Endothelial cell of umbilical vein (primary cell): ENCODE data around the gene HIP1. TPM values are rescaled to one million over a fixed set of nuclear protein-coding genes. Genes with fewer than 3 reads are reported as not detected.

Experiments used
- BruUV-seq: library from RNA; stranded (reverse); fragments of 400-500 nt; replicated peaks from 2 replicates; lab custom pipeline; 2021; lab: Mats Ljungman, UMichigan
- CTCF ChIA-PET: fragments of 300-600, 350-600 bp; sonication (Branson Sonifier 250); formaldehyde crosslinking; loops from one replicate; lab custom pipeline; 2021; ENCODE audit warnings: antibody characterized with exemption, inconsistent platforms; lab: Charles Lee
- POLR2A ChIA-PET: fragments of 300-600, 350-600 bp; sonication (Branson Sonifier 250); formaldehyde crosslinking; loops from one replicate; lab custom pipeline; 2021; ENCODE audit warnings: antibody characterized with exemption, inconsistent platforms; lab: Charles Lee
- DNase-seq: peaks from one replicate; pipeline ENCODE4 v3.0.0-alpha.2; 2011; ENCODE audit warnings: low read depth, low spot score
- FAIRE-seq: peaks from 2 replicates; lab custom pipeline; 2011; peaks lifted over from hg19 to GRCh38; lab: Jason Lieb, UNC
- H2AFZ ChIP-seq: 2 replicates; pipeline ENCODE4 v1.6.0; 2012; ENCODE audit warnings: low read depth, low read length, control low read depth, inconsistent platforms
- H3K27ac ChIP-seq: 2 replicates; pipeline ENCODE4 v1.5.1; 2011; ENCODE audit warnings: low read depth, mild to moderate bottlenecking, control low read depth, low read length, moderate library complexity; ENCODE audit not compliant: insufficient read depth
- H3K27me3 ChIP-seq, 2 experiments: 2 replicates each; pipeline versions ENCODE4 v1.6.0 to v1.6.1; 2011; ENCODE audit warnings: low read length in 2 of 2, mixed read lengths in 1 of 2; ENCODE audit not compliant: control insufficient read depth in 2 of 2, insufficient read depth in 2 of 2
- H3K36me3 ChIP-seq, 2 experiments: 2 replicates in 1 of 2; 3 replicates in 1 of 2; pipeline ENCODE4 v1.5.1; 2011; ENCODE audit warnings: low read length in 2 of 2, mild to moderate bottlenecking in 1 of 2, moderate library complexity in 1 of 2; ENCODE audit not compliant: control insufficient read depth in 2 of 2, insufficient read depth in 2 of 2; ENCODE audit errors: extremely low read depth in 1 of 2
- H3K4me1 ChIP-seq: 3 replicates; pipeline ENCODE4 v1.5.1; 2011; ENCODE audit warnings: mild to moderate bottlenecking, low read length; ENCODE audit not compliant: control insufficient read depth, insufficient read depth; ENCODE audit errors: extremely low read depth
- H3K4me2 ChIP-seq: 2 replicates; pipeline ENCODE4 v1.6.1; 2011; ENCODE audit warnings: low read length, control low read depth, mixed read lengths; ENCODE audit not compliant: insufficient read depth
- H3K4me3 ChIP-seq, 3 experiments: fragments of 200-600 bp in 1 of 3; sonication (generic), shearing (Covaris generic) in 1 of 3; replicated peaks in 1 of 3; 2 replicates each; pipeline ENCODE4 v1.5.1; 2011 to 2016; ENCODE audit warnings: control low read depth in 3 of 3, low read length in 3 of 3, mild to moderate bottlenecking in 2 of 3, inconsistent platforms in 1 of 3, low read depth in 1 of 3, moderate library complexity in 1 of 3; ENCODE audit not compliant: insufficient read depth in 1 of 3
- H3K79me2 ChIP-seq: 2 replicates; pipeline ENCODE4 v1.6.0; 2012; ENCODE audit warnings: low read length, inconsistent platforms; ENCODE audit not compliant: control insufficient read depth, insufficient read depth
- H3K9ac ChIP-seq: replicated peaks from 2 replicates; pipeline ENCODE3; 2011; ENCODE audit warnings: low read length, control low read depth; ENCODE audit not compliant: insufficient read depth; ENCODE audit errors: extremely low read depth
- H3K9me1 ChIP-seq: replicated peaks from 3 replicates; pipeline ENCODE4 v1.6.0; 2011; ENCODE audit warnings: mild to moderate bottlenecking, low read length; ENCODE audit not compliant: control insufficient read depth, insufficient read depth; ENCODE audit errors: extremely low read depth
- H3K9me3 ChIP-seq: replicated peaks from 2 replicates; pipeline ENCODE4 v1.5.1; 2012; ENCODE audit warnings: low read length, inconsistent platforms; ENCODE audit not compliant: control insufficient read depth, insufficient read depth
- H4K20me1 ChIP-seq: replicated peaks from 2 replicates; pipeline ENCODE3; 2011; ENCODE audit warnings: mild to moderate bottlenecking, low read length; ENCODE audit not compliant: control insufficient read depth, insufficient read depth; ENCODE audit errors: extremely low read depth
- EZH2 ChIP-seq: IDR thresholded peaks from 2 replicates; pipeline ENCODE4 v1.6.1; 2012; ENCODE audit warnings: borderline replicate concordance, low read depth, mild to moderate bottlenecking, moderate library complexity, low read length, inconsistent platforms; ENCODE audit not compliant: severe bottlenecking
- FOS ChIP-seq: IDR thresholded peaks from 2 replicates; pipeline ENCODE4 v1.6.1; 2011; ENCODE audit warnings: mild to moderate bottlenecking, low read length, moderate library complexity, borderline replicate concordance; ENCODE audit not compliant: insufficient read depth
- GATA2 ChIP-seq: IDR thresholded peaks from 2 replicates; pipeline ENCODE4 v1.7.0; 2011; ENCODE audit warnings: low read depth, mild to moderate bottlenecking, moderate library complexity, mixed read lengths, low read length; ENCODE audit not compliant: insufficient read length, insufficient read depth
- JUN ChIP-seq: IDR thresholded peaks from 2 replicates; pipeline ENCODE4 v1.6.1; 2011; ENCODE audit warnings: borderline replicate concordance, low read depth; ENCODE audit not compliant: insufficient read length, insufficient read depth
- MYC ChIP-seq: IDR thresholded peaks from one replicate; pipeline ENCODE4 v1.6.1; 2011; ENCODE audit warnings: mild to moderate bottlenecking, low read depth, low read length
- POLR2A ChIP-seq: IDR thresholded peaks from 2 replicates; pipeline ENCODE4 v1.6.1; 2012; ENCODE audit warnings: low read depth, mild to moderate bottlenecking, control low read depth, low read length
- POLR2AphosphoS5 ChIP-seq: IDR thresholded peaks from 2 replicates; pipeline ENCODE4 v1.6.1; 2012; ENCODE audit warnings: low read depth, mild to moderate bottlenecking, control low read depth, low read length, moderate library complexity; ENCODE audit not compliant: insufficient read depth
- dilution Hi-C: fragments of 300-500 bp; cut with MboI; formaldehyde crosslinking; loops from one replicate; pipeline ENCODE4 v1.15.0; 2019; ENCODE audit warnings: low sequenced_read_pairs; ENCODE audit not compliant: extremely low pct_ligation_motif_present
- intact Hi-C: fragments of 100-400 bp; cut with micrococcal nuclease; formaldehyde crosslinking; loops from one replicate; pipeline ENCODE4 v1.10.0; 2022
- polyA plus RNA-seq, 4 experiments: library from polyadenylated mRNA; depleted of rRNA in 3 of 4; stranded (reverse) in 3 of 4; unstranded in 1 of 4; fragments of >200 nt; gene quantifications; 2 replicates each; pipeline versions ENCODE4 v1.2.1 to v1.2.3, GENCODE V29; 2011 to 2012; ENCODE audit warnings: missing spikeins in 1 of 4
- total RNA-seq: library from RNA; stranded (reverse); gene quantifications from 2 replicates; pipeline ENCODE4 v1.2.3, GENCODE V29; 2021
- TF ChIP-seq, protein P1 (sequence below): IDR thresholded peaks from 2 replicates; pipeline ENCODE4 v1.6.1; 2011; ENCODE audit not compliant: insufficient read depth, insufficient read length
- TF ChIP-seq, protein P2 (sequence below), 2 donors: IDR thresholded peaks; 1 replicate in 1 of 2; 2 replicates in 1 of 2; pipeline ENCODE4 v1.5.1; 2011; ENCODE audit warnings: low read length in 2 of 2, mild to moderate bottlenecking in 2 of 2, moderate library complexity in 2 of 2, control low read depth in 1 of 2, inconsistent platforms in 1 of 2, low read depth in 1 of 2; ENCODE audit not compliant: insufficient read depth in 1 of 2; ENCODE audit errors: extremely low read depth in 1 of 2

HIP1 gene
- total and polyA plus RNA-seq, 2 donors (not counting 3 experiments of a cell fraction or from before 2014, with no cell fraction given) = 23.7 to 47.6 TPM

DNA sequence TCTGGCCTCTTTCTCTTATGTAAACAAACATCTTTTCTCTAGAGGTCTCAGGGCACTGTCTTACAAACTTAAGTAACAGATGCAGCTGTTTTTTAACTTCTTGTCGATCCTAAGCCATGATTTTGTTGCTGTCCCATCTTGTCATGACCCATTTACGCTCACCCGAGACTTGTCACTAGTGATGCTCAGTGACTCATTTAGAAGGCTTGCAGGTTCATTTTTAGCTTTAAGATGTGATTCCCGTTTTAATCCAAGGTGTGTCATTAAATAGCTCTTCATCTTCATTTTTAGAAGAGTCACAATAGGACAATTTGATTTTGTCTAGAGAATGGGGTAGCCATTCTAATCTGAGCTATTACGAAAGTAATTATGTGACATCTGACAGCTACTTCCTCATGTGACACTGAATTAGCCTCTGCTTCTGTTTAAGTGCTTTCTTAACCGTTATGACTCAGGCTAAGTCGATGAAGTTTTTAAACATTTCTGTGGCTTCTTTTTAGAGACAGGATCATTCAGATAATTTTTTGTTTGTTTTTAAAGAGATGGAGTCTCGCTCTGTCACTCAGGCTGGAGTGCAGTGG is 203.9 kb downstream of the HIP1 start:
- no peaks in the 10 kb centered on the region for H4K20me1 ChIP-seq
- dilution Hi-C loops (no loop called here), intact Hi-C loops (no loop called here)
- no peak overlapping the region for H2AFZ ChIP-seq
- H3K79me2 ChIP-seq = no peaks in the 10 kb centered on the region
- no peaks in the 10 kb centered on the region for H3K9me1 ChIP-seq
- BruUV-seq = no TSS peak
- no peak for DNase-seq
- no peak overlapping the region for H3K27ac ChIP-seq
- FAIRE-seq = no peak
- TF ChIP-seq FOS (no peak), EZH2 (no peak), JUN (no peak), MYC (no peak), GATA2 (no peak), POLR2A (no peak), POLR2AphosphoS5 (no peak)
- TF ChIP-seq, protein P1, sequence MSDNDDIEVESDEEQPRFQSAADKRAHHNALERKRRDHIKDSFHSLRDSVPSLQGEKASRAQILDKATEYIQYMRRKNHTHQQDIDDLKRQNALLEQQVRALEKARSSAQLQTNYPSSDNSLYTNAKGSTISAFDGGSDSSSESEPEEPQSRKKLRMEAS = no peak
- no peak overlapping the region for H3K4me3 ChIP-seq
- H3K4me1 ChIP-seq = no peaks in the 10 kb centered on the region
- H3K36me3 ChIP-seq = peaks cover 0 to 20% of the 10 kb centered on the region in 2 experiments
- no peaks in the 10 kb centered on the region for H3K9me3 ChIP-seq
- no peak overlapping the region for H3K4me2 ChIP-seq
- no peaks in the 10 kb centered on the region for H3K27me3 ChIP-seq
- H3K9ac ChIP-seq = no peak overlapping the region
- CTCF ChIA-PET = interaction anchor here (0.8 kb wide), 1 partner anchor 485 kb away, joined by 5 read pairs; no protein-coding TSS in a partner anchor
- POLR2A ChIA-PET = interaction anchor here (0.7 kb wide), 1 partner anchor 159 kb away, joined by 3 read pairs; no protein-coding TSS in a partner anchor

- BruUV-seq = no TSS peak
- Histone ChIP-seq H3K36me3 (peaks cover 0 to 17% of the 10 kb centered on the region in 2 experiments), H3K9ac (no peak overlapping the region), H3K79me2 (no peaks in the 10 kb centered on the region), H3K4me2 (no peak overlapping the region), H3K9me3 (no peaks in the 10 kb centered on the region), H4K20me1 (no peaks in the 10 kb centered on the region), H3K9me1 (no peaks in the 10 kb centered on the region), H2AFZ (no peak overlapping the region), H3K27me3 (no peaks in the 10 kb centered on the region), H3K4me1 (no peaks in the 10 kb centered on the region), H3K4me3 (no peak overlapping the region), H3K27ac (no peak overlapping the region)
- no peak for FAIRE-seq
- TF ChIP-seq POLR2AphosphoS5 (no peak), MYC (no peak), FOS (no peak), GATA2 (no peak), JUN (no peak), EZH2 (no peak), POLR2A (no peak)
- TF ChIP-seq, protein P1 = no peak
- TF ChIP-seq, protein P2, sequence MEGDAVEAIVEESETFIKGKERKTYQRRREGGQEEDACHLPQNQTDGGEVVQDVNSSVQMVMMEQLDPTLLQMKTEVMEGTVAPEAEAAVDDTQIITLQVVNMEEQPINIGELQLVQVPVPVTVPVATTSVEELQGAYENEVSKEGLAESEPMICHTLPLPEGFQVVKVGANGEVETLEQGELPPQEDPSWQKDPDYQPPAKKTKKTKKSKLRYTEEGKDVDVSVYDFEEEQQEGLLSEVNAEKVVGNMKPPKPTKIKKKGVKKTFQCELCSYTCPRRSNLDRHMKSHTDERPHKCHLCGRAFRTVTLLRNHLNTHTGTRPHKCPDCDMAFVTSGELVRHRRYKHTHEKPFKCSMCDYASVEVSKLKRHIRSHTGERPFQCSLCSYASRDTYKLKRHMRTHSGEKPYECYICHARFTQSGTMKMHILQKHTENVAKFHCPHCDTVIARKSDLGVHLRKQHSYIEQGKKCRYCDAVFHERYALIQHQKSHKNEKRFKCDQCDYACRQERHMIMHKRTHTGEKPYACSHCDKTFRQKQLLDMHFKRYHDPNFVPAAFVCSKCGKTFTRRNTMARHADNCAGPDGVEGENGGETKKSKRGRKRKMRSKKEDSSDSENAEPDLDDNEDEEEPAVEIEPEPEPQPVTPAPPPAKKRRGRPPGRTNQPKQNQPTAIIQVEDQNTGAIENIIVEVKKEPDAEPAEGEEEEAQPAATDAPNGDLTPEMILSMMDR (IDR thresholded peaks at IDR 0.05; ENCODE audit: extremely low read depth in 1 of 2, insufficient read depth in 1 of 2, low read depth in 1 of 2, low read length in 2 of 2) = no peak
- dilution Hi-C loops (no loop called here), intact Hi-C loops (no loop called here)
- DNase-seq = no peak
- ChIA-PET POLR2A (no interaction called here), CTCF (no interaction called here)
Observed at GRCh38 chr7:75533926-75534325, 204.8 kb downstream of the HIP1 start.
